K562 (cell line): Measurements from ENCODE around the gene DGAT2.

ENCODE experiments used
- EP300 ChIP-seq: IDR thresholded peaks from 2 replicates; pipeline ENCODE4 v1.6.1; 2012; ENCODE audit warnings: low read length, improper control_type of control experiment
- HDAC1 ChIP-seq, 2 experiments: fragments of 450-650 bp; IDR thresholded peaks; 2 replicates each; pipeline ENCODE4 v1.6.1; 2016 to 2017; ENCODE audit warnings: inconsistent platforms in 1 of 2, mild to moderate bottlenecking in 1 of 2, moderate library complexity in 1 of 2
- POLR2A ChIP-seq: fragments of 450-650 bp; conservative IDR thresholded peaks from 2 replicates; pipeline ENCODE4 v1.6.1; 2016
- RBFOX2 ChIP-seq: fragments of 200-400 bp; formaldehyde crosslinking; IDR thresholded peaks from 2 replicates; pipeline ENCODE4 v1.6.1; 2017; ENCODE audit warnings: low read depth, mild to moderate bottlenecking, low read length, moderate library complexity
- RFX5 ChIP-seq: IDR thresholded peaks from 2 replicates; pipeline ENCODE4 v1.6.1; 2011; ENCODE audit warnings: low read depth, mild to moderate bottlenecking, improper control_type of control experiment, low read length
- STAG1 ChIP-seq: sonication (generic); formaldehyde crosslinking; IDR thresholded peaks from 2 replicates; pipeline ENCODE4 v1.5.0; 2020; ENCODE audit warnings: missing genetic modification reagents, borderline replicate concordance
- ZNF644 ChIP-seq: fragments of 200-800 bp; sonication (Bioruptor generic); IDR thresholded peaks from 2 replicates; pipeline ENCODE4 v1.6.1; 2016; ENCODE audit warnings: low read depth, missing genetic modification characterization, missing compliant biosample characterization
- TF ChIP-seq, protein P1 (sequence below), 3 experiments: IDR thresholded peaks in 2 of 3; conservative IDR thresholded peaks in 1 of 3; 2 replicates each; pipeline ENCODE4 v1.5.1; 2011 to 2012; ENCODE audit warnings: low read length in 3 of 3, mild to moderate bottlenecking in 3 of 3, control low read depth in 2 of 3, improper control_type of control experiment in 1 of 3, inconsistent platforms in 1 of 3, low read depth in 1 of 3, mixed read lengths in 1 of 3, moderate library complexity in 1 of 3; ENCODE audit not compliant: insufficient read depth in 2 of 3

DNA sequence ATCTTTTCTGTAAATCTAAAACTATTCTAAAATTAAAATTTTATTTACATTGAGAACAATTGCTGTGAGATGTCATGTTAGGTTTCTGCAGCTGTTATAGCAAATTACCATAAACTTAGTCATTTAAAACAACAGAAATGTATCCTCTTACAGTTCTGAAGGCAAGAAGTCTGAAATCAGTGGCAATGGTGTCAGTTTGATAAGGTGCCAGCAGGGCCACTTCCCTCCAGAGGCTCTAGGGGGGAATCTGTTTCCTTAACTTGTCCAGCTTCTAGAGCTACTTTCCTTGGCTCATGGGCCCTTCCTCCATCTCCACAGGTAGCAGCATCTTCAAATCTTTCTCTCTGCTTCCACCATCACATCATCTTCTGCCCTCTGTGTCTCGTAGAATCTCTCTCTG is 27.9 kb upstream of the DGAT2 start:
- no peak for TF ChIP-seq RBFOX2
- no peak for TF ChIP-seq ZNF644 (tag)
- TF ChIP-seq STAG1 (CRISPR knock-in tag): no peak
- TF ChIP-seq HDAC1 (IDR thresholded peaks at IDR 0.05): no peak
- no peak for TF ChIP-seq POLR2A
- TF ChIP-seq, protein P1, sequence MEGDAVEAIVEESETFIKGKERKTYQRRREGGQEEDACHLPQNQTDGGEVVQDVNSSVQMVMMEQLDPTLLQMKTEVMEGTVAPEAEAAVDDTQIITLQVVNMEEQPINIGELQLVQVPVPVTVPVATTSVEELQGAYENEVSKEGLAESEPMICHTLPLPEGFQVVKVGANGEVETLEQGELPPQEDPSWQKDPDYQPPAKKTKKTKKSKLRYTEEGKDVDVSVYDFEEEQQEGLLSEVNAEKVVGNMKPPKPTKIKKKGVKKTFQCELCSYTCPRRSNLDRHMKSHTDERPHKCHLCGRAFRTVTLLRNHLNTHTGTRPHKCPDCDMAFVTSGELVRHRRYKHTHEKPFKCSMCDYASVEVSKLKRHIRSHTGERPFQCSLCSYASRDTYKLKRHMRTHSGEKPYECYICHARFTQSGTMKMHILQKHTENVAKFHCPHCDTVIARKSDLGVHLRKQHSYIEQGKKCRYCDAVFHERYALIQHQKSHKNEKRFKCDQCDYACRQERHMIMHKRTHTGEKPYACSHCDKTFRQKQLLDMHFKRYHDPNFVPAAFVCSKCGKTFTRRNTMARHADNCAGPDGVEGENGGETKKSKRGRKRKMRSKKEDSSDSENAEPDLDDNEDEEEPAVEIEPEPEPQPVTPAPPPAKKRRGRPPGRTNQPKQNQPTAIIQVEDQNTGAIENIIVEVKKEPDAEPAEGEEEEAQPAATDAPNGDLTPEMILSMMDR (IDR thresholded peaks at IDR 0.05 in 2 of 3, conservative IDR thresholded peaks at IDR 0.05 in 1 of 3; ENCODE audit: insufficient read depth in 2 of 3, low read depth in 1 of 3, low read length in 3 of 3): no peak
- TF ChIP-seq EP300: no peak
- TF ChIP-seq RFX5: no peak
